HG02763 (cell line): ENCODE results near the gene ZFP36L1.

Experiments
- ATAC-seq: cut with Tn5 transposase; IDR thresholded peaks from one replicate; pipeline ENCODE4 v1.9.1; 2021; ENCODE audit warnings: mild to moderate bottlenecking, moderate library complexity; ENCODE audit not compliant: unreplicated experiment

Gene ZFP36L1

GRCh38 chr14:68784978-68785533, 7.8 kb downstream of the ZFP36L1 start:
- no peak for ATAC-seq

GRCh38 chr14:68784226-68784910, 8.5 kb downstream of the ZFP36L1 start:
- ATAC-seq, result no peak

DNA sequence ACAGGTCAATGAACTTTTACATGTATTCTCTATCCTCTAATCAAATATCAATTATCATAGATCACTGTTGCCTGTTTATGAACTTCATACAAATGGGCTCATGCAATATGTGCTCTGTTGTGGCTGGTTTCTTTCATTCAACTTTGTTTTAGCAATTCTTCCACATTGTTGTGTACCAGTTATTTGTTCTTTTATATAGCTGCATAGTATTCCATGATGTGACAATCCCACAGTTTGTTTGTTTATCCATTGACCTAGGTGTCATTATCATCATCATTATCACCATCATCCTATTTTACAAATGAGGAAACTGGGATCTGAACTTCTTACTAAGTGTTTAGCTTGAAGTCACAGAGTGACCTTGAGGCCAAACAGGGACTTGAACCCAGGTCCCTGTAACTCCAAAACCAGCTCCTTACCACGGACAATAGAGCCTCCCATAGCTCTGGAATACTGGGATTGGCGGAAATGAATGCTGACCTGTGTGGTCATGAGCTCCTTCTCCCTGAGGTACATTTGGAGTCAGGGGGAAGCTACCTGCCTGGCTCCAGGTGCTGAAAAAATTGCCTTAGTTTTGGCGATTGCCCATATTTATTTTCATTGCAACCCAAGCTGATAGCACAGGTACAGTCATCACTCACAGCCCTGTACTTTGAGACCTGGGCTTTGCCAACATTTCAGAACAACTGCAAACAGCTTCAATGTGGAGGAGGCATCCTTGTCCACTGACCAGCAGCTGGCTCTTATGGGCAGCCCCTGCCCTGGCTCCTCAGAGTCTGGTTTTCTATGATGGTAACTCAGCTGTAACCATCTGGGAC, 9.2 kb downstream of the ZFP36L1 start:
- ATAC-seq, result no peak

GRCh38 chr14:68782091-68782981, 10.5 kb downstream of the ZFP36L1 start:
- no peak for ATAC-seq

DNA sequence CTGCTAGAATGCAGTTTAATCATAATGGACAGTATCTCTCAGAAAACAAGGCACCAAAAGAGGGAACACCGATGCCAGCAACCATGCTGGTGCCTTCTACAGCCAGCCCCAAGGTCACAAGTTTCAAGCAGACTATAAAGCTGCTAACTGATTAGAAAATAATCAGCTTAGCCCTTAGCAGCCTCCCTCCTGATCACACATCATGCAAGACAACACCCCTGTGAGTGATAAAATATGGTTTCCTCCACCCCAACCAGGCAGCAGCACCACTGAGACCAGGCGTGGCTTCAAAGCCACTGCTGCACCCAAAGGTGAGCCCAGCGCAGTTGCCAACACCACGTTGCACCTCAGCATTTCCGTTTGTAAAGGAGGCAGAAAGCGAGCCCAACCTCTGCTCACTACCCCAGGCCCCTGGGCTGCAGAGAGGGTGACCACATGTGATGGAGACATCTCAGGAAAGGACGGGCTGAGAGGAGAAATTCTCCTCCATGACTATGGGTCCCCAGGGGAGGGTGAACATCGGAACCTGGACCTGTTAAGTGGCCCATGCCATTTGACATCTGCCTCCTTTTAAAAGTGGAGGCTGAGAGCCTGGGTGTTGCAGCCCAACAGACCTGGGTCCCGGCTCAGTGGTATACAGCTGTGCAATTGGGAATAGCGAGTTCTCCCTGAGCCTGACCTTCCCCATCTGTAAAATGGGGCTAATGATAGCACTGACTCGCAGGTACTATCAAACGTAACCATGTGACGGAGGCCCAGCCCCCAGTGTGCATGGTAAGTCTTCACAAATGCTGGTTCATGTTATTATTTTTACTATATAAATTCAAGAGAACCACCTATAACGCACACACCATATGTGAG, 11.5 kb downstream of the ZFP36L1 start:
- no peak for ATAC-seq

DNA sequence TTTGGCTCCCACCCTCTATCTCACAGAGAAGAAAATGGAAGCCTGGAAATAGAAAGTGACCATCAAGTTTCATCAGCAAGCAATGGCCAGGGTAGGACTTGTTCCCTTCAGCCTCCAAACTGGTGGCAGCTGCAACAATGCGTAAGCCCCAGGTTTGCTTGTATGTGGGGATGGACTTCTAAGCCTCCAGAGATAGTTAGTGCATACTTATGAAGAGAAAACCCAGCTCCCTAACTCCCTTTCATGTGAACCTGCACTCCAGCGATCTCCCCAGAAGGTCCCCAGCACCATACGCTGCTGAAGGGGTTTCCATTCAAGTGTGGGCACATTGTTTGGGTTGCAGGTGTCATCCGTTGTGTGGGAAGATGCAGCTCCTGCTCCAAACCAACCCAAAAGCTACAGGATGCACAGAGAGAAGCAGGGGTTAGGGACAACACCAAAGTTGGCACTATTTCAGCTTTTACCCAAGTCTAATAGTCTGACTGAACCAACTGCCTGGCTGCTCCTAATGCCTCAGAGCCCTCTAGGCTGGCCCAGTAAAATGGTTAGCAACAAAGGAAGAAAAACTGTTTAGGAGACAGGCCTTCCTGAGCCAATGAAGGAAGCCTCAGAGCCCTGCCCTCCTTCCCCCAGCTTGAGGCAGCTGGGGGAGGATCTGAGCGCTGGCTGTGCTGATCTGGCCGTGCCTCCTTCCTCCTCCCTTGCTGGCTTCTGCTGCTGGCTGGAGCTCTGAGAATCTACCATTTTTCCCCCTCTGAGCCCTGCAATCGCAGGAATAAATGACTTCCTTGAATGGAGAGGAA, 12.3 kb downstream of the ZFP36L1 start:
- ATAC-seq, result no peak

- ATAC-seq, result no peak
These were observed 13.0 kb downstream of the ZFP36L1 start for GRCh38 chr14:68779761-68780323.

DNA sequence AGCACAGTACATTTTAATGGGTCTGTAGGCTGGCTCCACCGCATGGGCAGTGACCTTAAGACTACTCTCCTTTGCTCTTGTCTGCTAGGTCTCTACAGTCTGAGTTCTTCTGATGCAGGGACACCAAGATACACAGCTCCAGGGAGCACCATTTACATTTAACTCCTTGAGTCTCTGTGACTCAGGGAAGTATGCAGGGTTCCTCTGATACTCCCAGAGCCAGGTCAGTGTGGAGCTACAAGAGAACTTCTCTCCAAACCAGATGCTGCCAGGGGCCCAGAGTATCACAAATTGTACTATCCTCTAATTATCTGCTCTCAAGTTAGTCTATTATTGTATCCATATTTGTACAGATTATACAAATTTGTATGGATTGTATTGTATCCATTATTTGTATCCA, 15.2 kb downstream of the ZFP36L1 start:
- no peak for ATAC-seq

- no peak for ATAC-seq
These were observed 17.2 kb downstream of the ZFP36L1 start for GRCh38 chr14:68775614-68776126.

GRCh38 chr14:68774771-68775613, 17.9 kb downstream of the ZFP36L1 start:
- no peak for ATAC-seq

DNA sequence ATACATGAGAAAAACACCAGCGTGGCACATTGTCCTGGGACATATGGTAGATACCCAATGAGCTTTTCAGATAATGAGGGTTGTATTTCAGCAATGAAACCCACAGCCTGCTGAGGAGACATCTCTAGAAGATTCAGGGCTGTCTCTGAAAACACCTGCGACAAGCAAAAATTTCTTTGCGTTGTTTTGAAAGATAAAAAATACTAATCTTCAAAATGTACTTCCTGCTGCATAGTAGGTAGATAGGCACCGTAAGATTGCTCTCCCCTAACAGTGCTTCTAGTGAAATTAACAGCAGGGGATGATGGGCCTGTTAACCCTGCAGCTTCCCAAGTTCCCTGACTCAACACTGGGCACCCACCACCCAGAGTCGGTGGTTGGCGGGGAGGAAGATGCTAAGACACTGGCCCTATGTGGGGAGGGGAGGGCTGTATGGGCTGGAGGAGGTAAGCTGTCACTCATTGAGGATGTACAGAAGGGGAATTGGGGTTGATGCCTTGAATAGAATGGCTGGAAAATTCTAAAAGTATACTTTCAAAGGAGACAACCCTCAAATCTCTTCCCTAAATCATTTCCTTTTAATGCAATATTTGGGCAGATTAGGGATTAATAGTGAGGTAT, 20.0 kb downstream of the ZFP36L1 start:
- ATAC-seq, result no peak

- no peak for ATAC-seq
These were observed 21.2 kb downstream of the ZFP36L1 start for GRCh38 chr14:68771631-68772030.

DNA sequence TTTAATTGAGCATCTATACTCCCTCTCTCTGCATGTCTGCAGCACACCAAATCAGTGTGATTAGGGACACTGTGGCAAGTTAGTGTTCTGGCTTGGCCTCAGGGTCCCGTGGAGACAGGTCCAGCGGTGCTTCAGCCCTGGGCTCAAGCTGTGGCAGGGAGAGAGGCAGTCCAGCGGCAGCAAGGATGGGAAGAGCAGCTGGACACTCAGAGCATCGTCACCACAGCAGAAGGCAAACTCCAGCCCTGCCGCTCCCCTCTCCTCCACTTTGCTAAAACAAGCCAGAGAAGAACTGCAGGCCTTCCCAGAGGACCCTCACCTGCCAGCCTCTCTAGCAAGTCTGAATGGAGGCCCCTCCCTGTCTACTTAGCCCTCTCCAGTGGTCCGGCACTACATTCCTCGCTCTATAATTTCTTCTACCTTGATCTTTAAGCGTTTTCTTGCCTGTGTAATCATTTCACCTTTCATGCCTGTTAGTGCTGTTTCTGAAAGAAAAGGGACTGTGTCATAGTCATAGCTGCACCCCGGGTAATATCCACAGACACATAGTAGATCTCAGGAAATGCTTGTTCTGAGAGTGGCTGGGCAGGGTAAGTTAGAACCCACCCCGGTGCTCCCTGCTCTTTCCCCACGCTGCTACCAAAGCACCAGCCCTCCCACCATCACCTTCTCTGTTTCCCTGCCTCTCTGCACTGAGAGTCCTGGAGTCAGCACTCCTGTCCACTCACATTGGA, 22.1 kb downstream of the ZFP36L1 start:
- no peak for ATAC-seq

DNA sequence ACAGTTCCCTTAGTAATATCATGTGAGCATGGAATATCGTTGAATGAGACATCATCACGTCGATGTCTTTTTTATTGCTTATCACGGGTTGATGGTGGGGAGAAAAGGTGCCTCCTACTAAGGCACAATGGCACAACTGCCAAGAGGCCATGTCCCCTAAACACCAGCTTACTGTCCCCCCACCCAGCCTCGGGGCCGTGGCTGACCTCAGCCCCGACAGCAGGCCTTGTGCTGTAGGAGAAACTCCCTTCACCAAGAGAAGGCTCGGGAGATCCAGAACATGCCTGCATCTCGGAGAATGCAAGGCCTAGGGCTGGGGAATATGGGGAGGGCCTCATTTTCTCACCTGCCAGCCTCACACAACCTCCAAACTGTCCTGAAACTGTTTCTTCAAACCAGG, 22.8 kb downstream of the ZFP36L1 start:
- no peak for ATAC-seq

DNA sequence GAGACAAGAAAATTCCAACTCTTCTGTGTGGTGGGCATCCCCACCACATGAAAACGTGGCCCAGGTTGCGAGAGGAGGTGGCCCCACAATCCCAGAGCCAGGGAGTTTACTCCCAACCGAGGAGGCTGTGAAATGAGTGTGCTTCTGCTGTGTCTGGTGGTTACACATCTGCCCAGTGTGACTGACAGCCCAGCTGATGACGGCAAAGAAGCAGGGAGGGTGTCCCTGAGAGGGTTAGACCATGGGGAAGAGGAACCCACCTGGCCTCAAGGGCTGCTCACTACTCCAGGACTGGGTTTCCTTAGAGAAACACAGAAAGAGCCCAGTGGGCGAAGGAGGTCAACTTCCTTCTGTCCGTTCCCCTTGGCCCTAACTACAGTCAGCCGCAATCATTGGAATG, 24.6 kb downstream of the ZFP36L1 start:
- no peak for ATAC-seq

DNA sequence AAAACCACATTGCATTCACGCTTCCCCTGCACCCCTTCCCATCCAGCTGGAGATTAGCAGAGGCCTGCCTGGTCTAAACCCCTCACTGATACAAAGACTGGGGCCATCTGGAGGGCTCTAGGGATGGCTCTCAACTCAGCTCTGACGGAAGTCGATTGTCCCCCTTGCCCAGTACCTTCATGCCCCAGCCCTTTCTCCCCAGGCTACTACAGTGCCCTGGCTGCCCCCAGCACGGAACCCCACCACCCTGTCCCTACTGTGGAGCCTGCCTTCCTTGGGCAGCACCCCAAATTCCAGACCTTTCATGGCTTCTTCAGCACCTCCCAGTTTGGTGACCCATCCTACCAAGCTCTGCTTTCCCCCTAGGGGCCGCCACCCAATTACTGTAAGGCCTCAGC, 25.6 kb downstream of the ZFP36L1 start:
- ATAC-seq, result no peak
